ENCODE results near the gene SMAP1.

The SMAP1 gene

DNA sequence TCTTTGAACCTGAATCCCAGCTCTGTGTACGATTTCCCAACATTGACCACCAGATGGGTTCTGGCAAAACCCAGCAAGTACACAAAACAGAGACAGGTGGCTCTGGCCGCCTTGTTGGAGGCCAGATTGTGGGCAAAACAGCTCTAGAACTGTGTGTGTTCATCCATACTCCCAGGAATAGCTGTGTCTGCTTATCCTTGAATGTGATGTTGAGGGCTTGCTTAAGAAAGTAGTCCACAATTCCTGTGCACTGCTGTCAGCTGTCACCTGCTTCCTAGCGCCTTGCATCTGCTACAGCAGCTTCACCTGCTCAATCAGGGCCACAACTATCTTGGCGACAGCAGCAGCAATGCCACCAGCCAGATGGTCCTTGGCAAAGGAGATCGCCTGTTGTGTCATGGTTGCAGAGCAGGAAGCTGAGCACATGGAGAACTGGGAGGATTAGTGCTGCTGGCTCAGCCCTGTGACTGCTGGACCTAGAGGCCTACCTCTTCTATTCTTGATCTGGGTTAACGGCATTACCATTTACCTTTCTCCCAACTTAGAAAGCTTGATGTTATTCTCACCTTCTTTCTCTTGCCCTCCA, 3.7 kb upstream of the SMAP1 start:
- TF ChIP-seq CTCF (IDR thresholded peaks at IDR 0.05; ENCODE audit: low read depth, low read length, missing control alignments), result no peak
- DNase-seq (ENCODE audit: low read depth), result no peak
- no peak overlapping the region for H3K4me3 ChIP-seq (ENCODE audit: low read depth, low read length)
- in situ Hi-C loops (cut with HindIII; ENCODE audit: low sequenced_read_pairs), result no loop called here

- TF ChIP-seq CTCF (IDR thresholded peaks at IDR 0.05; ENCODE audit: low read depth, low read length, missing control alignments), result no peak
- H3K4me3 ChIP-seq (ENCODE audit: low read depth, low read length), result no peak overlapping the region
- in situ Hi-C loops (cut with HindIII; ENCODE audit: low sequenced_read_pairs), result no loop called here
- no peak for DNase-seq (ENCODE audit: low read depth)
Observed at GRCh38 chr6:70666706-70667105, 977 bp upstream of the SMAP1 start.

GRCh38 chr6:70667256-70667710, 400 bp upstream of the SMAP1 start:
- DNase-seq (ENCODE audit: low read depth), result no peak
- peak overlapping the region; percentile 57 for H3K4me3 ChIP-seq (ENCODE audit: low read depth, low read length)
- in situ Hi-C loops (cut with HindIII; ENCODE audit: low sequenced_read_pairs), result no loop called here
- no peak for TF ChIP-seq CTCF (IDR thresholded peaks at IDR 0.05; ENCODE audit: low read depth, low read length, missing control alignments)

- DNase-seq (ENCODE audit: low read depth), result no peak
- no peak for TF ChIP-seq CTCF (IDR thresholded peaks at IDR 0.05; ENCODE audit: low read depth, low read length, missing control alignments)
- in situ Hi-C loops (cut with HindIII; ENCODE audit: low sequenced_read_pairs), result no loop called here
- peak overlapping the region; percentile 57 for H3K4me3 ChIP-seq (ENCODE audit: low read depth, low read length)
Observed at GRCh38 chr6:70668499-70668812, 773 bp downstream of the SMAP1 start.

GRCh38 chr6:70669133-70669532, 1.4 kb downstream of the SMAP1 start:
- no peak overlapping the region for H3K4me3 ChIP-seq (ENCODE audit: low read depth, low read length)
- no peak for TF ChIP-seq CTCF (IDR thresholded peaks at IDR 0.05; ENCODE audit: low read depth, low read length, missing control alignments)
- DNase-seq (ENCODE audit: low read depth), result no peak
- in situ Hi-C loops (cut with HindIII; ENCODE audit: low sequenced_read_pairs), result no loop called here

- H3K4me3 ChIP-seq (ENCODE audit: low read depth, low read length), result no peak overlapping the region
- in situ Hi-C loops (cut with HindIII; ENCODE audit: low sequenced_read_pairs), result no loop called here
- DNase-seq (ENCODE audit: low read depth), result no peak
- TF ChIP-seq CTCF (IDR thresholded peaks at IDR 0.05; ENCODE audit: low read depth, low read length, missing control alignments), result no peak
Observed at GRCh38 chr6:70672549-70672948, 4.9 kb downstream of the SMAP1 start.

- H3K4me3 ChIP-seq (ENCODE audit: low read depth, low read length), result no peak overlapping the region
- no peak for DNase-seq (ENCODE audit: low read depth)
- TF ChIP-seq CTCF (IDR thresholded peaks at IDR 0.05; ENCODE audit: low read depth, low read length, missing control alignments), result no peak
- in situ Hi-C loops (cut with HindIII; ENCODE audit: low sequenced_read_pairs), result no loop called here
Observed at GRCh38 chr6:70673054-70673453, 5.4 kb downstream of the SMAP1 start.
